ENCODE measurements around the gene RFC4.
"Not testable (repeated sequence)": the region's sequence is repeated elsewhere in the genome, so short reads cannot be mapped to it uniquely, and the experiment has no call there.

Gene RFC4

DNA sequence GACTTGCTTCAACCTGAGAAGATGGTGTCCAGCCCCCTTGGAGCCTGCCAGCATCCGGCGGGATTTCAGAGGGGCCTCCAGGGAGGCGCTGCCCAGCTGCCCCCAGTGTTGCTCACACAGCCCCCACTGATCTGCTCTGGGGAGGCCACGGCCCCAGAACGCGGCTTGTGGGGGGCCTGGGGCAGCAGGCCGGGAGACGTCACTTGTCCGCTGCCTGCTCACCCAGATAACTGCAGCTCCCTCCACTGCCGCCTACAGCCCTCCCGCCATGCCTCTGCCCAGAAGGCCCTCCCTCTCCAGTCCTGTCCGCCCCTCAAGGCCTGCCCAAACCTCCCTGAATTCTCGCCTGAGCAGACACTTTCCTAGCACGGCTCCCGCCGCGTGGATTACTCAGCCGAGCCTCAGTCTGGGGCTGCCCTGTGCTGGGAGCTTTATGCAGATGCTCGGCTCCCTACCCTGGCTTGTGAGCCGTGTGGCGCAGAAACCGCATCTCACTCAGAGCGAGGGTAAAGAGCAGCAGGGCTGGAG, 19.1 kb upstream of the RFC4 start:
- no peak for DNase-seq (ENCODE audit: low read depth)

GRCh38 chr3:186824430-186825139, 18.3 kb upstream of the RFC4 start:
- no peak for DNase-seq (ENCODE audit: low read depth)

GRCh38 chr3:186823386-186823785, 17.1 kb upstream of the RFC4 start:
- no peak for DNase-seq (ENCODE audit: low read depth)

DNA sequence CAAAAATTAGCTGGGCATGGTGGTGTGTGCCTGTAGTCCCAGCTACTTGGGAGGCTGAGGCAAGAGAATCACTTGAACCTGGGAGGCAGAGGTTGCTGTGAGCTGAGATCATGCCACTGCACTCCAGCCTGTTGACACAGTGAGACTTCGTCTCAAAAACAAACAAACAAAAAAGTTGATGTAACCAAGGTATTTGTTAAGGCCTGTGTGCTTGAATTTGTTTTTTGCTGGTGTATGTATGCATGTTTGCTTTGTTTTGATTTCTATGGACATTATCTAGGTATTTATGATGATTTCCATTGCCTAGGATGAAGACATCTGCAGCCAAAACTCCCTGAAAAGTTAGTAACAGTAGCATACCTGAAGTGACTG, 16.1 kb upstream of the RFC4 start:
- DNase-seq (ENCODE audit: low read depth): not testable (repeated sequence)

- no peak for DNase-seq (ENCODE audit: low read depth)
Measured at GRCh38 chr3:186821429-186822387, 15.4 kb upstream of the RFC4 start.

- DNase-seq (ENCODE audit: low read depth): no peak
Measured at GRCh38 chr3:186818956-186819355, 12.7 kb upstream of the RFC4 start.

DNA sequence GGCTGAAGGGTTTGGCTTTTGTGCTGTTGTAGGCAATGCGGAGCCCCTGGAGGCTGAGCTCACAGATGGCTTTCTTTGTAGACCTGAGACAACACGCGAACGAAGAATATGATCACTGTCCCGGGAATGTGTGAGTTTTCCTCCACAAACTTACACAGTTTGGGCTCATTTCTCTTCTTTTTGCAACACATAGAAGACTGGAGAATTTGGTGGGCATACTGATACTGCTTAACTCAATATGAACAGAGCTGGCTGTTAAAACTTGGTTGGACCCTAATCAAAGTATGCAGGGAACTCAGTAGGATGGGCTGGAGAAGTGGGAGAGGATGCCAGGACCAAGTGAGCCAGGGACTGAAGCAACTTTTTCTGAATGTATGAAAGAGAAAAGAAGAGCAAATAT, 12.2 kb upstream of the RFC4 start:
- DNase-seq (ENCODE audit: low read depth): no peak

- DNase-seq (ENCODE audit: low read depth): no peak
Measured at GRCh38 chr3:186815435-186815834, 9.2 kb upstream of the RFC4 start.

GRCh38 chr3:186814100-186814499, 7.8 kb upstream of the RFC4 start:
- DNase-seq (ENCODE audit: low read depth): no peak

- not testable (repeated sequence) for DNase-seq (ENCODE audit: low read depth)
Measured at GRCh38 chr3:186811313-186811712, 5.0 kb upstream of the RFC4 start.

- no peak for DNase-seq (ENCODE audit: low read depth)
Measured at GRCh38 chr3:186810336-186810996, 4.2 kb upstream of the RFC4 start.

GRCh38 chr3:186807231-186807630, 949 bp upstream of the RFC4 start:
- no peak for DNase-seq (ENCODE audit: low read depth)

- DNase-seq (ENCODE audit: low read depth): not testable (repeated sequence)
Measured at GRCh38 chr3:186803447-186803846, 2.8 kb downstream of the RFC4 start.

DNA sequence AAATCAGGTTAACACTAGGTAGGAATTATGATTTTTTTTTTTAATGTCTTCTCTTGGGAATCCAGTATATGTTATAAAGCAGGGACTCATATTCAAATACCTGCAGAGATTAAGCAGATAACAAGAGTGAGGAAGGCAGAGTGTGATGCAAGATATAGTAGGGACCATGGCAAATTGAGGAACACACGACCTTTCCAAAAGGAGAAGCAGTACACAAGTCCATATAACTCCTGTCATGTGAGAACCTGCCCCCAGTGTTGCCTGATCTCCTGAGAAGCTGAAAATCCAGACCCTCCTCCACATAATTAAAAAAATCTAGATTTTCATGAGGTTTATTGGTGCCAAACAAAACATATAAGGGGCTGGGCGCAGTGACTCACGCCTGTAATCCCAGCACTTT, 3.6 kb downstream of the RFC4 start:
- DNase-seq (ENCODE audit: low read depth): no peak

GRCh38 chr3:186800285-186800684, 6.0 kb downstream of the RFC4 start:
- DNase-seq (ENCODE audit: low read depth): no peak

DNA sequence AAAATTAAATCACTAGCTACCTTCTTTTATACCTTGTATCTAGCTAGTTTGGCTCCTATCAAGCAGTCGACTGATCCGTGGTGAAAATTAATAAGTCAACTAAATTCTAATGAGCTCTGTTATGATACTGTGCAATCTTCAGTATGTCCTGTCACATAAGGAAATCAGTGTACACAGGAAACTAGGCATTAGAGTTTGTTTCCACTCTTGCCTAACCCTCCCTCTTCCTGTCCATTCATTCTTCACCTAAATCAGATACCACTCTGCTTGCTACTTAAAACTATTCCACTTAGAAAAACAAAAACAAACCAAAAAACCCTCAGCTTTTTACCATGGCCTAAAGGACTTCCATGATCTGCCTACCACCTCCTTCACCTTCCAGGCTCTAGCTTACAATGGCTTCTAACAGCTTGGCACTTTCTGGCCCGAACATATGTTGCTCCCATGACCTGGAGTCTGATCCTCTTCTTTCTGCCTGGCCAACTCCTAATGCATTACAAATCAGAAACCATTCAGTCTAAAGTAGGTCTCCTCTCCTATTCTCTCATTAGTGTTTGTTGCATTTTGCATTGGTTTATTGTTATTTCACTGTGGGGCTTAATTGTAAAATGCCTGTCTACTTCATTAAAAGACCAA, 7.9 kb downstream of the RFC4 start:
- DNase-seq (ENCODE audit: low read depth): no peak

DNA sequence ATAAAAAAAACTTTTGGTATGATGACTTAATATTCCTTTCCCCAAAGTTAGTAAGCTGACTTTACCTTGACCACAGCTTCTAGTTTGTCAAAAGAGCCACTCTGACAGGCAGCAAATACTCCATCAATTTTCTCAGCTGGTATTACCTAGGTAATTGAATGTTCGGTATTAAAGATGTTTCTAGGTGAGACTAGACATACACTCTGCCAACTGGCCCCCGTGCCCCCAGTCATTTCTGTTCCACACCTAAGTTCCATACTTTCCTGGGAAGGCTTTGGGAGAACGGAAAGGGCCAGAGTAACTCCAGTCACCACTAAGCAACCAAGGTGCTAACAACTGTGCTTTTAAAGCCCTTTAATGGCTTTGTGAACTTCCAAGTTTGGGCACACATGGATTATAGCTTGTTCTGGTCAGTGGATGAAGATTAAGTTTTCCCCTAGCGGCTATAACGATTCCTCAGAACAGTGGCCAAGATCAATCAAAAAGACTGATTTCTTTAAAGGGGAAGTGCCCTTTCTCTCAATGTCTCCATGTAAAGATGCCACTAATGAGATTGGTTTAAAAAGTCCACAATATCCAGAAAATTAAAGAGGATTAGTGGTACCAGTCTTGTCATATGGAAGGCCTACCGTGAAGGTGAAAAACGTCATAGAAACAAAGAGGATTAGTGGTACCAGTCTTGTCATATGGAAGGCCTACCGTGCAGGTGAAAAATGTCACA, 15.9 kb downstream of the RFC4 start:
- no peak for DNase-seq (ENCODE audit: low read depth)

DNA sequence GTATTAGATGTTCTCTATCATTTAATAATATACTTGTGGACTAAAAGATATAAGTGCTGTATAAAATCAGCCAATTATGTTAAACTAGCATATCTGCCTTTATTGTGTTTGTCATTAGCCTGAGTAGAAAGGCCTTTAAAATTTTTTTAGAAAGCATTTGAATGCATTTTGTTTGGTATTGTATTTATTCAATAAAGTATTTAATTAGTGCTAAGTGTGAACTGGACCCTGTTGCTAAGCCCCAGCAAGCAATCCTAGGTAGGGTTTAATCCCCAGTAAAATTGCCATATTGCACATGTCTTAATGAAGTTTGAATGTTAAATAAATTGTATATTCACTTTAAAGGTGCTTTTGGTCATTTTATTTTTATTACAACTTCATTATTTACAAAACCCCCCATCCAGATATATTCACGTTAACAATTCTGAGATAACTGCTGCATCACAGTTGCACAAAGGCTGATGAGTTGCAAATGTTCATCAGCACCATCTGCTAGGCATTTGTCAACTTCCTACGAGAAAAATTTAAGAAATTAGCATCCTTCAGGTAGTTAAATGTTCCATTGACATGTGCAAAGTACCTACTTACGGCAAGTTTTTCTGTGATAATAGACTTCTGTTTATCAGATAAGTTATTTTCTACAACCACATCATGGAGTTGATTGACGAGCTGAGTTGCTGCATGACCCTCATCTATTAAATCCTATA, 16.6 kb downstream of the RFC4 start:
- no peak for DNase-seq (ENCODE audit: low read depth)

GRCh38 chr3:186788482-186789370, 17.6 kb downstream of the RFC4 start:
- no peak for DNase-seq (ENCODE audit: low read depth)
